ENCODE measurements around the gene TOMM20. TPM values are rescaled to one million over a fixed set of nuclear protein-coding genes. Genes with fewer than 3 reads are reported as not detected.
"Not testable (repeated sequence)": the region's sequence is repeated elsewhere in the genome, so short reads cannot be mapped to it uniquely, and the experiment has no call there.

The TOMM20 gene
- total RNA-seq, 2 donors from 2014 or later: 144 to 147 TPM

- ATAC-seq (no peak), DNase-seq (ENCODE audit: low spot score in 2 of 2) (no peak)
- H3K9me3 Mint-ChIP-seq: no peaks in the 10 kb centered on the region
- peak overlapping the region in 1 of 2 donors; percentile 55 for H3K27ac Mint-ChIP-seq
- H3K36me3 Mint-ChIP-seq: peaks cover 25 to 50% of the 10 kb centered on the region in 2 donors
These were observed 16.1 kb downstream of the TOMM20 start for GRCh38 chr1:235112297-235113182.

GRCh38 chr1:235111107-235111506 lies 17.5 kb downstream of the TOMM20 start:
- Mint-ChIP-seq H3K36me3 (peaks cover 25 to 57% of the 10 kb centered on the region in 2 donors), H3K27ac (peak overlapping the region; percentile 44 to 49), H3K9me3 (no peaks in the 10 kb centered on the region)
- no peak for DNase-seq (ENCODE audit: low spot score in 2 of 2)
- no peak for ATAC-seq

- DNase-seq (ENCODE audit: low spot score in 2 of 2): no peak
- Mint-ChIP-seq H3K9me3 (no peaks in the 10 kb centered on the region), H3K36me3 (peaks cover 25 to 52% of the 10 kb centered on the region in 2 donors), H3K27ac (no peak overlapping the region)
- ATAC-seq: no peak
These were observed 19.8 kb downstream of the TOMM20 start for GRCh38 chr1:235108876-235109275.

- DNase-seq (ENCODE audit: low spot score in 2 of 2): no peak
- no peak for ATAC-seq
- Mint-ChIP-seq H3K27ac (peak overlapping the region in 1 of 2 donors; percentile 81), H3K9me3 (no peaks in the 10 kb centered on the region), H3K36me3 (peaks cover 18 to 48% of the 10 kb centered on the region in 2 donors)
These were observed 20.4 kb downstream of the TOMM20 start for GRCh38 chr1:235108185-235108593.

GRCh38 chr1:235107368-235108184 lies 21.1 kb downstream of the TOMM20 start:
- DNase-seq (ENCODE audit: low spot score in 2 of 2) (no peak), ATAC-seq (no peak)
- peak overlapping the region in 1 of 2 donors; percentile 46 for H3K27ac Mint-ChIP-seq
- H3K9me3 Mint-ChIP-seq: no peaks in the 10 kb centered on the region
- H3K36me3 Mint-ChIP-seq: peaks cover 15 to 42% of the 10 kb centered on the region in 2 donors

GRCh38 chr1:235106457-235106856 lies 22.2 kb downstream of the TOMM20 start:
- Mint-ChIP-seq H3K36me3 (peaks cover 15 to 41% of the 10 kb centered on the region in 2 donors), H3K27ac (peak overlapping the region in 1 of 2 donors; percentile 33), H3K9me3 (no peaks in the 10 kb centered on the region)
- no peak for DNase-seq (ENCODE audit: low spot score in 2 of 2)
- no peak for ATAC-seq

- DNase-seq (ENCODE audit: low spot score in 2 of 2) (no peak), ATAC-seq (peak; percentile 44 to 66)
- Mint-ChIP-seq H3K9me3 (no peaks in the 10 kb centered on the region), H3K36me3 (peaks cover 8 to 30% of the 10 kb centered on the region in 2 donors), H3K27ac (peak overlapping the region in 1 of 2 donors; percentile 75)
These were observed 23.3 kb downstream of the TOMM20 start for GRCh38 chr1:235105051-235106043.

GRCh38 chr1:235102993-235103411 lies 25.6 kb downstream of the TOMM20 start:
- no peak for DNase-seq (ENCODE audit: low spot score in 2 of 2)
- H3K9me3 Mint-ChIP-seq: no peaks in the 10 kb centered on the region
- peak in 1 of 2 donors; percentile 23 for ATAC-seq
- peaks cover 0 to 16% of the 10 kb centered on the region in 2 donors for H3K36me3 Mint-ChIP-seq
- no peak overlapping the region for H3K27ac Mint-ChIP-seq

- ATAC-seq: no peak
- H3K36me3 Mint-ChIP-seq: peaks cover 0 to 12% of the 10 kb centered on the region in 2 donors
These were observed 26.4 kb downstream of the TOMM20 start for GRCh38 chr1:235102259-235102582.

GRCh38 chr1:235101558-235102258 lies 26.9 kb downstream of the TOMM20 start:
- ATAC-seq: no peak
- no peak overlapping the region for H3K27ac Mint-ChIP-seq

More at GRCh38 chr1:235102259-235102582, 26.4 kb downstream of the TOMM20 start:
- Mint-ChIP-seq H3K27ac (no peak overlapping the region), H3K9me3 (no peaks in the 10 kb centered on the region)
- no peak for DNase-seq (ENCODE audit: low spot score in 2 of 2)

GRCh38 chr1:235100194-235100772 lies 28.4 kb downstream of the TOMM20 start:
- Mint-ChIP-seq H3K36me3 (peaks cover 0 to 7% of the 10 kb centered on the region in 2 donors), H3K27ac (no peak overlapping the region), H3K9me3 (no peaks in the 10 kb centered on the region)
- ATAC-seq (no peak), DNase-seq (ENCODE audit: low spot score in 2 of 2) (no peak)

More at GRCh38 chr1:235101558-235102258, 26.9 kb downstream of the TOMM20 start:
- Mint-ChIP-seq H3K9me3 (no peaks in the 10 kb centered on the region), H3K36me3 (peaks cover 0 to 7% of the 10 kb centered on the region in 2 donors)
- DNase-seq (ENCODE audit: low spot score in 2 of 2): no peak

GRCh38 chr1:235098991-235099390 lies 29.6 kb downstream of the TOMM20 start:
- Mint-ChIP-seq H3K27ac (no peak overlapping the region), H3K9me3 (no peaks in the 10 kb centered on the region), H3K36me3 (peaks cover 0 to 4% of the 10 kb centered on the region in 2 donors)
- DNase-seq (ENCODE audit: low spot score in 2 of 2) (no peak), ATAC-seq (no peak)

- no peaks in the 10 kb centered on the region for H3K9me3 Mint-ChIP-seq
- H3K27ac Mint-ChIP-seq: no peak overlapping the region
- H3K36me3 Mint-ChIP-seq: no peaks in the 10 kb centered on the region
- DNase-seq (ENCODE audit: low spot score in 2 of 2) (no peak), ATAC-seq (no peak)
These were observed 30.1 kb downstream of the TOMM20 start for GRCh38 chr1:235098547-235098946.

- H3K9me3 Mint-ChIP-seq; H3K36me3 Mint-ChIP-seq; ATAC-seq; DNase-seq (ENCODE audit: low spot score in 2 of 2); H3K27ac Mint-ChIP-seq: not testable (repeated sequence)
These were observed 31.1 kb downstream of the TOMM20 start for GRCh38 chr1:235097501-235097900.

- no peak for ATAC-seq
- H3K9me3 Mint-ChIP-seq: no peaks in the 10 kb centered on the region
- H3K27ac Mint-ChIP-seq: no peak overlapping the region
These were observed 32.6 kb downstream of the TOMM20 start for GRCh38 chr1:235095938-235096562.

More at GRCh38 chr1:235095938-235096562, 32.6 kb downstream of the TOMM20 start:
- no peaks in the 10 kb centered on the region for H3K36me3 Mint-ChIP-seq
- no peak for DNase-seq (ENCODE audit: low spot score in 2 of 2)
